K562 (cell line): Measurements from ENCODE around the gene C9orf50. TPM values are rescaled to one million over a fixed set of nuclear protein-coding genes. Genes with fewer than 3 reads are reported as not detected.

ENCODE experiments used
- CLOCK ChIP-seq: fragments of 250-450 bp; sonication (Bioruptor Pico); IDR thresholded peaks from 2 replicates; pipeline ENCODE4 v1.4.0; 2020; ENCODE audit warnings: mild to moderate bottlenecking, moderate library complexity, borderline replicate concordance
- E2F1 ChIP-seq: sonication (generic); formaldehyde crosslinking; IDR thresholded peaks from 2 replicates; pipeline ENCODE4 v1.8.1; 2023; ENCODE audit warnings: mild to moderate bottlenecking, missing genetic modification reagents, moderate library complexity
- EWSR1 ChIP-seq: fragments of 450-650 bp; IDR thresholded peaks from 2 replicates; pipeline ENCODE4 v1.6.1; 2018; ENCODE audit warnings: borderline replicate concordance, mild to moderate bottlenecking, low read depth, moderate library complexity; ENCODE audit not compliant: partially characterized antibody
- FOXJ3 ChIP-seq: sonication (generic); formaldehyde crosslinking; IDR thresholded peaks from 2 replicates; pipeline ENCODE4 v1.4.0; 2020; ENCODE audit warnings: mild to moderate bottlenecking, missing genetic modification reagents
- GABPA ChIP-seq: fragments of 200-800 bp; sonication (Bioruptor generic); conservative IDR thresholded peaks from 2 replicates; pipeline ENCODE4 v1.6.1; 2016; ENCODE audit warnings: low read depth, missing genetic modification characterization, missing compliant biosample characterization
- GTF2A2 ChIP-seq: IDR thresholded peaks from 2 replicates; pipeline ENCODE4 v1.6.1; 2016; ENCODE audit warnings: mild to moderate bottlenecking, missing genetic modification characterization, missing compliant biosample characterization
- KDM4B ChIP-seq, 2 experiments: fragments of 450-650 bp in 1 of 2; sonication (generic) in 1 of 2; IDR thresholded peaks; 2 replicates each; pipeline ENCODE4 v1.6.1; 2016 to 2017; ENCODE audit warnings: borderline replicate concordance in 2 of 2, antibody characterized with exemption in 1 of 2, low read depth in 1 of 2, mild to moderate bottlenecking in 1 of 2
- MCM3 ChIP-seq: fragments of 450-650 bp; IDR thresholded peaks from 2 replicates; pipeline ENCODE4 v1.6.1; 2016
- POLR2A ChIP-seq: fragments of 450-650 bp; conservative IDR thresholded peaks from 2 replicates; pipeline ENCODE4 v1.6.1; 2016
- RBM17 ChIP-seq: fragments of 200-400 bp; formaldehyde crosslinking; IDR thresholded peaks from 2 replicates; pipeline ENCODE4 v1.6.1; 2017; ENCODE audit warnings: low read depth, mild to moderate bottlenecking, low read length, borderline replicate concordance
- RNF219 ChIP-seq: fragments of 250-450 bp; sonication (Bioruptor Pico); IDR thresholded peaks from 2 replicates; pipeline ENCODE4 v1.5.0; 2022; ENCODE audit warnings: mild to moderate bottlenecking
- SMAD1 ChIP-seq: fragments of 150-350 bp; IDR thresholded peaks from 2 replicates; pipeline ENCODE4 v1.6.1; 2014; ENCODE audit warnings: low read length, low read depth; ENCODE audit not compliant: partially characterized antibody
- SMARCC2 ChIP-seq: fragments of 450-650 bp; IDR thresholded peaks from 2 replicates; pipeline ENCODE4 v1.6.1; 2017; ENCODE audit warnings: antibody characterized with exemption, moderate library complexity, mild to moderate bottlenecking, low read depth
- SMARCE1 ChIP-seq: fragments of 450-650 bp; IDR thresholded peaks from 2 replicates; pipeline ENCODE4 v1.7.1; 2016; ENCODE audit warnings: mild to moderate bottlenecking
- ZFP91 ChIP-seq: sonication (generic); formaldehyde crosslinking; IDR thresholded peaks from 2 replicates; pipeline ENCODE4 v1.8.0; 2022; ENCODE audit warnings: mild to moderate bottlenecking, missing genetic modification reagents
- ZKSCAN1 ChIP-seq: fragments of 150-350 bp; IDR thresholded peaks from 2 replicates; pipeline ENCODE4 v1.6.1; 2016; ENCODE audit warnings: low read depth, low read length
- ZNF197 ChIP-seq: fragments of 200-800 bp; sonication (Bioruptor generic); IDR thresholded peaks from 2 replicates; pipeline ENCODE4 v1.6.1; 2016; ENCODE audit warnings: low read depth, missing genetic modification characterization, missing compliant biosample characterization
- ZNF232 ChIP-seq: sonication (generic); formaldehyde crosslinking; IDR thresholded peaks from 2 replicates; pipeline ENCODE4 v1.8.0; 2022; ENCODE audit warnings: mild to moderate bottlenecking, missing genetic modification reagents
- ZNF263 ChIP-seq: sonication (generic); formaldehyde crosslinking; IDR thresholded peaks from 2 replicates; pipeline ENCODE4 v1.8.0; 2022; ENCODE audit warnings: mild to moderate bottlenecking, missing genetic modification reagents, borderline replicate concordance
- ZNF445 ChIP-seq: fragments of 250-450 bp; sonication (Bioruptor Pico); IDR thresholded peaks from 2 replicates; pipeline ENCODE4 v1.4.0; 2020; ENCODE audit warnings: low read depth, mild to moderate bottlenecking, moderate library complexity
- ZNF511 ChIP-seq: sonication (generic); formaldehyde crosslinking; IDR thresholded peaks from 2 replicates; pipeline ENCODE4 v1.8.0; 2022; ENCODE audit warnings: mild to moderate bottlenecking, missing genetic modification reagents
- polyA plus RNA-seq, 8 experiments: library from polyadenylated mRNA; depleted of rRNA in 4 of 8; stranded (reverse) in 5 of 8; unstranded in 3 of 8; fragments of >200 nt; fragmentation: Nextera tagmentation in 2 of 8; fragmentation: Illumina TruSeq in 1 of 8; extraction: Ambion mirVana in 2 of 8; extraction: Trizol in 1 of 8; gene quantifications; 2 replicates each; pipeline versions ENCODE4 v1.2.1 to v1.2.3, GENCODE V29; 2011 to 2014; ENCODE audit warnings: inconsistent platforms in 1 of 8, missing spikeins in 1 of 8
- total RNA-seq, 7 experiments: library from RNA; depleted of rRNA in 6 of 7; stranded (reverse); fragments of >200 nt in 6 of 7; fragmentation: Illumina TruSeq in 2 of 7; extraction: Trizol in 2 of 7; gene quantifications; 2 replicates each; pipeline versions ENCODE4 v1.2.1 to v1.2.3, GENCODE V29; 2011 to 2021; ENCODE audit warnings: low replicate concordance in 1 of 7

C9orf50 gene
- total and polyA plus RNA-seq, 9 of the 15 experiments (the other 6 are each of a cell fraction or from before 2014, with no cell fraction given) = not detected

- 0 out of 2 replicates have a peak, but pooled peaks have one; percentile 62 for TF ChIP-seq ZNF445 (CRISPR knock-in tag)
- TF ChIP-seq ZKSCAN1 = no peak
- peak; percentile 87 for TF ChIP-seq SMARCE1
- TF ChIP-seq ZNF197 (CRISPR knock-in tag) = peak; percentile 82
- no peak for TF ChIP-seq MCM3
- peak; percentile 38; the same call in 1 of the 2 replicates for TF ChIP-seq SMARCC2
- TF ChIP-seq ZNF263 (CRISPR knock-in tag) = peak; percentile 19; the same call in 1 of the 2 replicates
- peak; percentile 80 for TF ChIP-seq GTF2A2 (tag)
- no peak for TF ChIP-seq SMAD1
- TF ChIP-seq POLR2A = no peak
- TF ChIP-seq CLOCK (CRISPR knock-in tag) = no peak
- no peak for TF ChIP-seq FOXJ3 (CRISPR knock-in tag)
- no peak for TF ChIP-seq E2F1 (CRISPR knock-in tag)
- TF ChIP-seq RBM17 = no peak
- TF ChIP-seq EWSR1 = no peak
- no peak for TF ChIP-seq KDM4B (IDR thresholded peaks at IDR 0.05; ENCODE audit: borderline replicate concordance in 2 of 2, low read depth in 1 of 2)
- TF ChIP-seq GABPA (tag) = peak; percentile 75
- no peak for TF ChIP-seq RNF219
- no peak for TF ChIP-seq ZNF511 (CRISPR knock-in tag)
- no peak for TF ChIP-seq ZNF232 (CRISPR knock-in tag)
- TF ChIP-seq ZFP91 (CRISPR knock-in tag) = no peak
Observed at GRCh38 chr9:129595903-129596540, 24.9 kb downstream of the C9orf50 start (continued).
